A673 (cell line): ENCODE data around the gene SYNE1. TPM values are rescaled to one million over a fixed set of nuclear protein-coding genes. Genes with fewer than 3 reads are reported as not detected.

Experiments used
- BruUV-seq: library from RNA; stranded (reverse); fragments of 400-500 nt; replicated peaks from 2 replicates; lab custom pipeline; 2021; lab: Mats Ljungman, UMichigan
- CTCF ChIA-PET: fragments of 300-600 bp; sonication (Branson Sonifier 250); formaldehyde crosslinking; loops from one replicate; lab custom pipeline; 2022; ENCODE audit warnings: antibody characterized with exemption; lab: Charles Lee
- POLR2A ChIA-PET: fragments of 300-600 bp; sonication (Branson Sonifier 250); formaldehyde crosslinking; loops from one replicate; lab custom pipeline; 2022; ENCODE audit warnings: antibody characterized with exemption; ENCODE audit not compliant: low non-redundant PET; lab: Charles Lee
- DNase-seq: peaks from one replicate; pipeline ENCODE4 v3.0.0-alpha.2; 2015; ENCODE audit warnings: low spot score
- H3K27ac ChIP-seq: fragments of 200-600 bp; sonication (generic); 2 replicates; pipeline ENCODE4 v1.5.1; 2016; ENCODE audit warnings: mixed run types, low read depth, mild to moderate bottlenecking, mixed read lengths, antibody characterized with exemption, low read length; ENCODE audit not compliant: poor library complexity, severe bottlenecking
- H3K27me3 ChIP-seq: fragments of 200-600 bp; sonication (generic); replicated peaks from 2 replicates; pipeline ENCODE4 v1.6.1; 2017; ENCODE audit warnings: mixed run types, low read depth, mild to moderate bottlenecking, mixed read lengths, antibody characterized with exemption, low read length; ENCODE audit not compliant: insufficient read depth, poor library complexity
- H3K36me3 ChIP-seq: fragments of 200-600 bp; sonication (generic); 2 replicates; pipeline ENCODE4 v1.6.1; 2016; ENCODE audit warnings: mixed run types, mild to moderate bottlenecking, mixed read lengths, antibody characterized with exemption, low read length; ENCODE audit not compliant: insufficient read depth, poor library complexity, severe bottlenecking
- H3K4me1 ChIP-seq: fragments of 200-600 bp; sonication (generic); 2 replicates; pipeline ENCODE4 v1.6.1; 2017; ENCODE audit warnings: mixed run types, mild to moderate bottlenecking, mixed read lengths, antibody characterized with exemption, low read length; ENCODE audit not compliant: insufficient read depth, poor library complexity, severe bottlenecking
- H3K4me3 ChIP-seq: fragments of 200-600 bp; sonication (generic); 2 replicates; pipeline ENCODE4 v1.5.1; 2016; ENCODE audit warnings: low read depth, mixed run types, mild to moderate bottlenecking, mixed read lengths, low read length; ENCODE audit not compliant: poor library complexity, severe bottlenecking
- H3K9me3 ChIP-seq: fragments of 200-600 bp; sonication (generic); 2 replicates; pipeline ENCODE4 v1.6.1; 2016; ENCODE audit warnings: mixed run types, low read depth, mild to moderate bottlenecking, mixed read lengths, antibody characterized with exemption, low read length; ENCODE audit not compliant: poor library complexity, severe bottlenecking
- EZH2 ChIP-seq: fragments of 200-600 bp; sonication (generic); IDR thresholded peaks from 2 replicates; pipeline ENCODE4 v1.6.1; 2017; ENCODE audit warnings: borderline replicate concordance, low read depth, mild to moderate bottlenecking, mixed read lengths, antibody characterized with exemption, low read length; ENCODE audit not compliant: poor library complexity, severe bottlenecking
- intact Hi-C: fragments of 100-400 bp; cut with micrococcal nuclease; formaldehyde crosslinking; loops from one replicate; pipeline ENCODE4 v1.10.0; 2022; ENCODE audit not compliant: unreplicated experiment
- total RNA-seq: library from RNA; stranded (reverse); gene quantifications from 2 replicates; pipeline ENCODE4 v1.2.3, GENCODE V29; 2021
- TF ChIP-seq, protein P1 (sequence below): fragments of 300-800, 200-600 bp; sonication (generic); conservative IDR thresholded peaks from 2 replicates; pipeline ENCODE4 v1.5.1; 2017; ENCODE audit warnings: low read depth, mild to moderate bottlenecking, antibody characterized with exemption, low read length, moderate library complexity, mixed read lengths

The SYNE1 gene
- total RNA-seq, 1 experiment from 2014 or later, result 12.1 TPM

DNA sequence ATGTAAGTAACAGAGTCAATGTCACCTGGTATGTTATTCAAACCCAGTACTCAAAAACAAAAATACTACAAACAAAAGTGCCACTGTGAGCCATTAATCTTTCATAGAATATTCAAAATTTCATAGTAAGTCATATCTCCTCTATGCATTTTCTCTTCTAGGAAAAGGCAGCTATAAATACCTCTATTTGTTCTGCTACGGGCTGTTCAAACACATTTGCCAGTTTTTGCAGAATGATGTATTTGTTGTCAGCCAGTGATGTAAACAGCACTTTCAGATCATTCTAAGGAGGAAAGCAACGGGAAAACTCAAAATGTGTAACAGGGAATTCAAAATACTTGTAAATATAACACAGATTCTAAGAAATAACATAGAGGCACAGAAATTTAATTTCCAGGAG is 388.2 kb downstream of the SYNE1 start:
- ChIA-PET POLR2A (no interaction called here), CTCF (no interaction called here)
- TF ChIP-seq EZH2, result no peak
- TF ChIP-seq, protein P1, sequence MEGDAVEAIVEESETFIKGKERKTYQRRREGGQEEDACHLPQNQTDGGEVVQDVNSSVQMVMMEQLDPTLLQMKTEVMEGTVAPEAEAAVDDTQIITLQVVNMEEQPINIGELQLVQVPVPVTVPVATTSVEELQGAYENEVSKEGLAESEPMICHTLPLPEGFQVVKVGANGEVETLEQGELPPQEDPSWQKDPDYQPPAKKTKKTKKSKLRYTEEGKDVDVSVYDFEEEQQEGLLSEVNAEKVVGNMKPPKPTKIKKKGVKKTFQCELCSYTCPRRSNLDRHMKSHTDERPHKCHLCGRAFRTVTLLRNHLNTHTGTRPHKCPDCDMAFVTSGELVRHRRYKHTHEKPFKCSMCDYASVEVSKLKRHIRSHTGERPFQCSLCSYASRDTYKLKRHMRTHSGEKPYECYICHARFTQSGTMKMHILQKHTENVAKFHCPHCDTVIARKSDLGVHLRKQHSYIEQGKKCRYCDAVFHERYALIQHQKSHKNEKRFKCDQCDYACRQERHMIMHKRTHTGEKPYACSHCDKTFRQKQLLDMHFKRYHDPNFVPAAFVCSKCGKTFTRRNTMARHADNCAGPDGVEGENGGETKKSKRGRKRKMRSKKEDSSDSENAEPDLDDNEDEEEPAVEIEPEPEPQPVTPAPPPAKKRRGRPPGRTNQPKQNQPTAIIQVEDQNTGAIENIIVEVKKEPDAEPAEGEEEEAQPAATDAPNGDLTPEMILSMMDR, result no peak
- intact Hi-C loops, result no loop called here
- no peaks in the 10 kb centered on the region for H3K9me3 ChIP-seq
- no peak for DNase-seq
- no peak overlapping the region for H3K4me3 ChIP-seq
- no peaks in the 10 kb centered on the region for H3K4me1 ChIP-seq
- no TSS peak for BruUV-seq
- no peak overlapping the region for H3K27ac ChIP-seq
- no peaks in the 10 kb centered on the region for H3K27me3 ChIP-seq
- no peaks in the 10 kb centered on the region for H3K36me3 ChIP-seq

DNA sequence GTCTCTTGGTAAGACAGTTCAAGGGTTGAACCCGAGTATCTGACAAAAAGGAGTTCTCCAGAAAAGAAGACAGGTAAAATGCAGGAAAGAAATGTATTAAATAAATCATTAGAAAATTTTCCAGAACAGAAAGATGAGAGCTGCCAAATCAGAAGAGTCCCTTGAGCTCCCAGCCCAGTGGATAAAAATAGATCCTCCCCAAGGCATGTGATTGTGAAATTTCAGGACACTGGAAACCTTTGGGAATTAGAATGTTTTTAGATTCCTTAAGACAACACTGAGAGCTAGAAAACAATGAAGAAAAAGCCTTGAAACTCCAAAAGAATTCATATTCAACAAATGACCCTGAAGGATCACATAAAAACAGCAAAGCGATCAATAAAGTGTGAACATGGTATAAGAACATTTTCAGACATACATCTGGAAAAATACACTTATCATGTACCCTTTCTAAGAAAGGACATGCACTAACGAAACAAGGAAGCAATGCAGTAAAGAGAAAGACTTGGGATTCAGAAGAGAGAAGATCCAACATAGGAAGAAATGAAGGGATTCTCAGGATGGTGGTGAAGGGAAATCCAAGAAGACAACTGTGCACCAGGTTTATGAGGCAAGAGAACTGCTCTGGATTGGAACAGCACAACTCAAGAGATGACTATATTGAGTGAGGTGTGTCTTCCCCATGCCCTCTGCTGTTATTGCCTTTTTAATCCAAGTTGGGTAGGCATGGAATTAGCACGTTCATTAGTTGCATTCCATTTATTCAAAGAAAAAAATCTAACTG is 390.4 kb downstream of the SYNE1 start:
- ChIA-PET CTCF (interaction anchor here (0.7 kb wide), 1 partner anchor 22 kb away, joined by 3 read pairs; no protein-coding TSS in a partner anchor), POLR2A (no interaction called here)
- H3K27ac ChIP-seq, result no peak overlapping the region
- no peaks in the 10 kb centered on the region for H3K27me3 ChIP-seq
- intact Hi-C loops, result no loop called here
- DNase-seq, result no peak
- no peak overlapping the region for H3K4me3 ChIP-seq
- TF ChIP-seq, protein P1, result no peak
- TF ChIP-seq EZH2, result no peak
- no peaks in the 10 kb centered on the region for H3K36me3 ChIP-seq
- BruUV-seq, result no TSS peak
- H3K9me3 ChIP-seq, result no peaks in the 10 kb centered on the region
- no peaks in the 10 kb centered on the region for H3K4me1 ChIP-seq

DNA sequence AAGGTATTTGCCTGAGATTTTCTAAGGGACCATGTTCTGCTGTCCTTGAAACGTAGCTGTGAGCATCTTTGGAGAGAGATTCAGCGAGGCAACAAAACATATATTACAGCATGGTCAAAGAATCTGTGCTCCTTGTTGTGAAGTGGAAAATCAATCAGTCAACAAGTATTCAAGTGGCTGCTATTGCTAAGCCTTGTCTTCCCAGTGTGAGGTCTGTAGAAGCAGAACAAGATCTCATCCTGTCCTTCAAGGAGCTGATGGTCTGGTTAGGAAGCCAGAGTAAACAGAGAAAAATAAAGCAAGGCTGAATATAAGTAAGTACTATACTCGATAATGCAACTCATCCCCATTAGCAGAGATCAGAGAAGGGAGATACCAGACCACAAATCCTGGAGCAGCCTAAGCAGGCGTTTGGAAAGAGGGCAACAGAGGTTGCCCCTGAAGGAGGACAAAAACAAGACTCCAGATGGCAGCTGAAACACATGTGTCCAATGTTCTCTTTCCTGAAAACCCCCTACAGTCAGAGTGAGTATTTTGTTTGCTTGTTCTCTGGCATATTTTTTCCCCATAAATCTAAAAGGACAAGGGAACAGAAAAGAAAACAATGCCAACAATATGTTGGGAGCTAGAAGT is 392.0 kb downstream of the SYNE1 start:
- no peak overlapping the region for H3K27ac ChIP-seq
- intact Hi-C loops, result no loop called here
- no peaks in the 10 kb centered on the region for H3K4me1 ChIP-seq
- no peaks in the 10 kb centered on the region for H3K27me3 ChIP-seq
- H3K36me3 ChIP-seq, result no peaks in the 10 kb centered on the region
- H3K9me3 ChIP-seq, result no peaks in the 10 kb centered on the region
- DNase-seq, result no peak
- CTCF ChIA-PET, result no interaction called here
- POLR2A ChIA-PET, result no interaction called here
- no peak overlapping the region for H3K4me3 ChIP-seq
- BruUV-seq, result no TSS peak
- no peak for TF ChIP-seq EZH2
- TF ChIP-seq, protein P1, result no peak
